ENCODE results near the gene LCORL. TPM values are rescaled to one million over a fixed set of nuclear protein-coding genes. Genes with fewer than 3 reads are reported as not detected.

Gene LCORL
- total and polyA plus RNA-seq, 2 donors (not counting 3 experiments of a cell fraction or from before 2014, with no cell fraction given): 2.8 to 23.9 TPM

DNA sequence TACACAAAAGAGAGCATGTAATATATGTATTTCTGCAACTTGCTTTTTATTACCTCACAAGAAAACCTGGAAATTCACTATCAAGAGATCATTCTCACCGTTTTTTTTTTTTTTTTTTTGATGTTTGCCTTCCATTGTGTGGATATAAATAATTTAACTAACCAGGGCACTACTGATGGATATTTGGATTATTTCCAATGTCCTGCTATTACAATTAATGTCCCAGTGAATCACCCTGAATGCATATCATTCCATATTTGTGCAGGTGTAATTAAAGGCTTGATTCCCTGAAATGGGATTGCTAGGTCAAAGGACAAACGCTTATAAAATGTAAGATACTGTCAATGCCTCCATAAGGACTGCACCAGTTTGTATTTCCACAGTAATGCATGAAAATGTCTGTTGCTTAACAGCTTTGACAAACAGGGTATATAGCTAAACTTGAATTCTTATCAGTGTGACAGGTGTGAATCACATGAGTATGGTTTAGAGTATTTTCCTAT is 123.0 kb downstream of the LCORL start:
- Histone ChIP-seq H3K36me3 (ENCODE audit: control insufficient read depth in 2 of 2, extremely low read depth in 1 of 2, insufficient read depth in 2 of 2, low read length in 2 of 2) (peaks cover 0 to 2% of the 10 kb centered on the region in 2 experiments), H3K27ac (ENCODE audit: insufficient read depth, low read depth, low read length) (no peak overlapping the region), H3K4me3 (replicated peaks in 1 of 3; ENCODE audit: insufficient read depth in 1 of 3, low read depth in 1 of 3, low read length in 3 of 3) (no peak overlapping the region), H4K20me1 (replicated peaks; ENCODE audit: control insufficient read depth, extremely low read depth, insufficient read depth, low read length) (no peaks in the 10 kb centered on the region), H3K27me3 (ENCODE audit: control insufficient read depth in 2 of 2, insufficient read depth in 2 of 2, low read length in 2 of 2) (no peaks in the 10 kb centered on the region), H3K9me3 (replicated peaks; ENCODE audit: control insufficient read depth, insufficient read depth, low read length) (no peaks in the 10 kb centered on the region), H3K79me2 (ENCODE audit: control insufficient read depth, insufficient read depth, low read length) (no peaks in the 10 kb centered on the region), H3K9ac (replicated peaks; ENCODE audit: extremely low read depth, insufficient read depth, low read length) (no peak overlapping the region), H3K9me1 (replicated peaks; ENCODE audit: control insufficient read depth, extremely low read depth, insufficient read depth, low read length) (no peaks in the 10 kb centered on the region), H3K4me2 (ENCODE audit: insufficient read depth, low read length) (no peak overlapping the region), H2AFZ (ENCODE audit: low read depth, low read length) (no peak overlapping the region), H3K4me1 (ENCODE audit: control insufficient read depth, extremely low read depth, insufficient read depth, low read length) (no peaks in the 10 kb centered on the region)
- dilution Hi-C loops (cut with MboI; ENCODE audit: extremely low pct_ligation_motif_present, low sequenced_read_pairs) (no loop called here), intact Hi-C loops (cut with micrococcal nuclease) (no loop called here)
- no peak for FAIRE-seq
- DNase-seq (ENCODE audit: low read depth, low spot score): peak; percentile 71
- CTCF ChIA-PET: no interaction called here
- TF ChIP-seq EZH2 (IDR thresholded peaks at IDR 0.05; ENCODE audit: borderline replicate concordance, low read depth, low read length, severe bottlenecking): no peak
- TF ChIP-seq GATA2 (IDR thresholded peaks at IDR 0.05; ENCODE audit: insufficient read depth, insufficient read length, low read depth, low read length): no peak
- no peak for TF ChIP-seq POLR2A (IDR thresholded peaks at IDR 0.05; ENCODE audit: low read depth, low read length)
- POLR2A ChIA-PET: no interaction called here
- BruUV-seq (replicated peaks): no TSS peak

DNA sequence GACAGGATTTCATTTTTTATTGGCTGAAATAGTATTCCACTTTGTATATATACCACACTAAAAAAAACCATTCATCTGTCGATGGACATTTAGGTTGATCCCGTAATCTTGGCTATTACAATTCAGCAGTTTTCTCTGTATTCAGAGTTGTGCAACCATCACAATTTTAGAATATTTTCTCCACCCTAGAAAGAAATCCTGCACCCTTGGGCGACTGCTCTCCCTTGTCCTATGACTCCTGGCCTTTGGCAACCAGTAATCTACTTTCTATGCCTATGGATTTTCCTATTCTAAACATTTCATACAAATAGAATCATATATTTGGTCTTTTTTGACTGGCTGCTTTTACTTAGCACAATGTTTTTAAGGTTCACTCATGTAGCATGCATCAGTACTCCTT is 126.1 kb downstream of the LCORL start:
- intact Hi-C loops (cut with micrococcal nuclease) (no loop called here), dilution Hi-C loops (cut with MboI; ENCODE audit: extremely low pct_ligation_motif_present, low sequenced_read_pairs) (no loop called here)
- ChIA-PET CTCF (no interaction called here), POLR2A (no interaction called here)
- H2AFZ ChIP-seq (ENCODE audit: low read depth, low read length): no peak overlapping the region
- H3K4me1 ChIP-seq (ENCODE audit: control insufficient read depth, extremely low read depth, insufficient read depth, low read length): no peaks in the 10 kb centered on the region
- no peaks in the 10 kb centered on the region for H3K36me3 ChIP-seq (ENCODE audit: control insufficient read depth in 2 of 2, extremely low read depth in 1 of 2, insufficient read depth in 2 of 2, low read length in 2 of 2)
- H4K20me1 ChIP-seq (replicated peaks; ENCODE audit: control insufficient read depth, extremely low read depth, insufficient read depth, low read length): no peaks in the 10 kb centered on the region
- H3K9ac ChIP-seq (replicated peaks; ENCODE audit: extremely low read depth, insufficient read depth, low read length): no peak overlapping the region
- no peak overlapping the region for H3K27ac ChIP-seq (ENCODE audit: insufficient read depth, low read depth, low read length)
- no peaks in the 10 kb centered on the region for H3K9me3 ChIP-seq (replicated peaks; ENCODE audit: control insufficient read depth, insufficient read depth, low read length)
- H3K4me2 ChIP-seq (ENCODE audit: insufficient read depth, low read length): no peak overlapping the region
- no peaks in the 10 kb centered on the region for H3K9me1 ChIP-seq (replicated peaks; ENCODE audit: control insufficient read depth, extremely low read depth, insufficient read depth, low read length)
- BruUV-seq (replicated peaks): no TSS peak
- no peaks in the 10 kb centered on the region for H3K79me2 ChIP-seq (ENCODE audit: control insufficient read depth, insufficient read depth, low read length)
- H3K4me3 ChIP-seq (replicated peaks in 1 of 3; ENCODE audit: insufficient read depth in 1 of 3, low read depth in 1 of 3, low read length in 3 of 3): no peak overlapping the region
- FAIRE-seq (no peak), DNase-seq (ENCODE audit: low read depth, low spot score) (no peak)
- H3K27me3 ChIP-seq (ENCODE audit: control insufficient read depth in 2 of 2, insufficient read depth in 2 of 2, low read length in 2 of 2): no peaks in the 10 kb centered on the region
- TF ChIP-seq POLR2AphosphoS5 (IDR thresholded peaks at IDR 0.05; ENCODE audit: insufficient read depth, low read depth, low read length) (no peak), GATA2 (IDR thresholded peaks at IDR 0.05; ENCODE audit: insufficient read depth, insufficient read length, low read depth, low read length) (no peak), MAX (IDR thresholded peaks at IDR 0.05; ENCODE audit: insufficient read depth, insufficient read length) (no peak), JUN (IDR thresholded peaks at IDR 0.05; ENCODE audit: borderline replicate concordance, insufficient read depth, insufficient read length, low read depth) (no peak), MYC (IDR thresholded peaks at IDR 0.05; ENCODE audit: low read depth, low read length) (no peak), FOS (IDR thresholded peaks at IDR 0.05; ENCODE audit: borderline replicate concordance, insufficient read depth, low read length) (no peak), POLR2A (IDR thresholded peaks at IDR 0.05; ENCODE audit: low read depth, low read length) (no peak), EZH2 (IDR thresholded peaks at IDR 0.05; ENCODE audit: borderline replicate concordance, low read depth, low read length, severe bottlenecking) (no peak)
- TF ChIP-seq, protein P1, sequence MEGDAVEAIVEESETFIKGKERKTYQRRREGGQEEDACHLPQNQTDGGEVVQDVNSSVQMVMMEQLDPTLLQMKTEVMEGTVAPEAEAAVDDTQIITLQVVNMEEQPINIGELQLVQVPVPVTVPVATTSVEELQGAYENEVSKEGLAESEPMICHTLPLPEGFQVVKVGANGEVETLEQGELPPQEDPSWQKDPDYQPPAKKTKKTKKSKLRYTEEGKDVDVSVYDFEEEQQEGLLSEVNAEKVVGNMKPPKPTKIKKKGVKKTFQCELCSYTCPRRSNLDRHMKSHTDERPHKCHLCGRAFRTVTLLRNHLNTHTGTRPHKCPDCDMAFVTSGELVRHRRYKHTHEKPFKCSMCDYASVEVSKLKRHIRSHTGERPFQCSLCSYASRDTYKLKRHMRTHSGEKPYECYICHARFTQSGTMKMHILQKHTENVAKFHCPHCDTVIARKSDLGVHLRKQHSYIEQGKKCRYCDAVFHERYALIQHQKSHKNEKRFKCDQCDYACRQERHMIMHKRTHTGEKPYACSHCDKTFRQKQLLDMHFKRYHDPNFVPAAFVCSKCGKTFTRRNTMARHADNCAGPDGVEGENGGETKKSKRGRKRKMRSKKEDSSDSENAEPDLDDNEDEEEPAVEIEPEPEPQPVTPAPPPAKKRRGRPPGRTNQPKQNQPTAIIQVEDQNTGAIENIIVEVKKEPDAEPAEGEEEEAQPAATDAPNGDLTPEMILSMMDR (IDR thresholded peaks at IDR 0.05; ENCODE audit: extremely low read depth in 1 of 2, insufficient read depth in 1 of 2, low read depth in 1 of 2, low read length in 2 of 2): no peak

Measured in endothelial cell of umbilical vein (primary cell).